NOMO-1 treated with DMSO at 0.1 percent for 48 hours (cell line): ENCODE data around the gene CT47C1.
A peak's percentile ranks its signal among the peaks of the same experiment; 100 is the strongest.
"Not testable (repeated sequence)": the region's sequence is repeated elsewhere in the genome, so short reads cannot be mapped to it uniquely, and the experiment has no call there.

ENCODE experiments used
- DNase-seq: peaks from one replicate; lab custom pipeline; 2025; ENCODE audit not compliant: unreplicated experiment; lab: John Stamatoyannopoulos, UW

CT47C1 gene

DNA sequence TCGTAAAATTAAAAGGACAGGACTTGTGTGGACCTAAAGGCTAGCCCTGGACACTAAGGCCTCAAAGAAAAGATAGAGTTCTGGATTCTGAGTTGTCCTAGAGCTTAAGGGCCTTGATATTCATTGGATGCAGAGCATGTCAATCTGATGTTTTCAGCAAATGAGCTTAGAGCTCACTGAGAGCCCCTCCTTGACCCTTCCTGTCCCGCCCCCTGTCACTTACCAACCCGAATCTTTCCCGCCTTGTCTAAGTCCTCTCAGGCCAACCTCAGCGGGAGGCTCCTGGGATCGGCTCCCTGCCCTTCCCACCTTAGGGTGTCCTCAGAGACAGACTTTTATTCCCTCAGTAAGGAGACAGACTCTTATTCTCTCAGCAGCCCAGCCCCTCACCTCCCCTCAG, at the start of gene CT47C1:
Gene CT47C1 (plus strand): TSS at position 250 of the 400 bp plus-strand sequence. CDS start 233 bp downstream, outside the sequence.
- DNase-seq, result no peak

DNA sequence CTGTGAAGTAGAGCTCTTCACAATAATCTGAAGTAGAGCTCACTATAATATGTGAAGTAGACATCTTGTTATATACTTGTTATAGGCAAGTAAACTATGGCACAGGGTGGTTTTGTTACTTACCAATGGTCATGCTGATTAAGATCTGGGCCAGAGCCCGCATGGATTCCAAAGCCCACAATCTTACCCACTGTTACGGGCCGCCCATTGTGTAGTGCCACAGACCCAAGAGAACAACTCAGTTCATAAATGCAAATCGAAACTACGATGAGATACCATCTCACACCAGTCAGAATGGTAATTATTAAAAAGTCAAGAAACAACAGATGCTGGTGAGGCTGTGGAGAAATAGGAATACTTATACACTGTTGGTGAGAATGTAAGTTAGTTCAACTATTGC, 46.9 kb upstream of the CT47C1 start:
- DNase-seq, result no peak

- not testable (repeated sequence) for DNase-seq
Measured at GRCh38 chrX:119026344-119026743, 46.4 kb upstream of the CT47C1 start.

- not testable (repeated sequence) for DNase-seq
Measured at GRCh38 chrX:119027960-119028732, 44.6 kb upstream of the CT47C1 start.

DNA sequence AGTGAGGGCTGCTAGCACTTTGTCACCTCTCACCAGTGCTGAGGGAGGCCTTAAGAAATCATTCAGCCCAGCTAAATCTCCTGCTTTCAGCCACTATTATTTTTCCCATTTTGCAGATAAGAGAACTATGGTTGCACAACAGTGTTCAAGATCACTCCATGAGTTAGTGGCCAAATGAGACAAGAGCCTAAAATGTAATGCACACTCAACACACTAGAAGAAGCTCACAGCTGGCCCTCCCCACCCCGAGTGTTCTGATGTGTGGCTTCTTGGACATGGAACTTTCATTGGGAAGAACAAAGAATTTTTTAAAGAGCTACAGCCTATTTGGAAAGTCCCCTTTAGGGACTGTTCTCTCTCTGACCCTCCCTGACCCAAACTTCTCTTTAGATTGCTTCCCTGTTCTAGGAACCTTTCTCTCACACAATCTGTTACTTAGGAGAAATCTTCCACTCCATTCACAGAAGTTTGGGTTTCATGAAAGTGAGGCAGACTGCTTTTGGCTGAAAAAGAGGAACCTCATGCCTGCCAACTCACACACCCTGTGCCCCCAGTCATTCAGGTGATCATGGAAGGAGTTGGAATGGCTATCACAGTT, 44.0 kb upstream of the CT47C1 start:
- peak; percentile 11 for DNase-seq

DNA sequence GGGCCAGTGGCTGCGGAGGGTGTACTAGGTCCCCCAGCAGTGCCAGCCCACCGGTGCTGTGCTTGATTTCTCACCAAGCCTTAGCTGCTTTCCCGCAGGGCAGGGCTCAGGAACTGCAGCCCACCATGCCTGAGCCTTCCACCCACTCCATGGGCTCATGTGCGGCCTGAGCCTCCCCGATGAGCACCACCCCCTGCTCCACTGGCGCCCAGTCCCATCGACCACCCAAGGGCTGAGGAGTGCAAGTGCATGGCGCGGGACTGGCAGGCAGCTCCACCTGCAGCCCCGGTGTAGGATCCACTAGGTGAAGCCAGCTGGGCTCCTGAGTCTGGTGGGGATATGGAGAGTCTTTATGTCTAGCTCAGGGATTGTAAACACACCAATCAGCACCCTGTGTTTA, 43.1 kb upstream of the CT47C1 start:
- not testable (repeated sequence) for DNase-seq

DNA sequence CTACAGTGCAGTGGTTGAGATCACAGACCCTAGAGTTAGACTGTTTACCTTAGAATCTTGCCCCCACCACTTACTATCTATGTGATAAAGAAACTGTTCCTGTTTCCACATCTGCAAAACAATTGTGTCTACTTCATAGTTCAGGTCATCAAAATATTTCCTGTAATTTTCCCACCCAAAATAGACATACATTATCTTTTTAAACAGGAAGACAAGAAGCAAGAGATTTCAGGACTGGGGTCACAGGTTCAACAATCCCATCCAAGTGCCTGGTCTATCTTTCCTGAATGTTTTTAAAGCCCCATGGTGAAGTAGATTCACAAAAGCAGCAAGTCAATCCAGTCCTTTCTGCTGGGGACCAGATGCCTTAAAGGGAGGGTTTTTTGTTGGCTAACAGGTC, 41.8 kb upstream of the CT47C1 start:
- no peak for DNase-seq

DNA sequence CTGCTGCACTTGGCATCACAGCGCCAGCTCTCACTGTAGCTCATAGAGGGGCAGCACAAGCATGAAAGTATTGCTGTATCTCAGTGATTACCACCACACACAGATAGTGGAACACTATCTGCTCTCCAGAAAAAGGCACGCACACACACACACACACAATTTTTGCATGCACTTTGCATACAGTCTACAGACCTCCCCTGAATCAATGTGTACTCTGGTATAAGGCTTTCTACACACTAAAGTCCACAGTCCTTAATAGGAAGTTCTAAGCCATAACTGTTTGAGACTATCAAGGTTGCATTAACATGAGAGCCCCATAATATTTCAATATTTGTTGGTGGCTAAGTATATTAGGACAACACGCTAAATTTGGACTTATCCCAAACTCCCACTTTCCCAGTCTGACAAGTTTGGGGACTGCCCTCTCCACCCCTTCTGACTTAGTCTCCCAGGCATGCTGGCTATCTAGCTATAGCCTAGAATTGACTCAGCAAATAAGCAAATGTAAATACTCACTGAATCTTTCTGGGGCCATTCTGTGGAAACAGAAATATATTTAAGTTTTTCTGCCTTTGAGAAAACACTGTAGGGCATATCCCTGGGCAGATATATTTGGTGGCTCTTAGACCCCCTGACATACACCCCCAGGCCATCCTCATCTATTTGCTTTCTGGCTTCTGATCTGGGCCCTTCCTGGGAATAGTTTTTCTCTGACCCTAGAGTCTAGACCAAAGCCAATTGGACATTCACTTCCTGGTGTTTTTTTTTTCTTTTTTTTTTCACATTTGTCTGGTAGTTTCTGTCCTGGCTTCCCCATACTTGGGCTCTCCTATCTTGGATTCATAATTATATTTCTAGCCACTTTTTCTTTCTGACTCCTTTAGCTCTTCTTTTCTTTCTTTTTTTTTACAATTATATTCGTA, 36.4 kb upstream of the CT47C1 start:
- DNase-seq, result no peak

- no peak for DNase-seq
Measured at GRCh38 chrX:119040432-119040831, 32.4 kb upstream of the CT47C1 start.

DNA sequence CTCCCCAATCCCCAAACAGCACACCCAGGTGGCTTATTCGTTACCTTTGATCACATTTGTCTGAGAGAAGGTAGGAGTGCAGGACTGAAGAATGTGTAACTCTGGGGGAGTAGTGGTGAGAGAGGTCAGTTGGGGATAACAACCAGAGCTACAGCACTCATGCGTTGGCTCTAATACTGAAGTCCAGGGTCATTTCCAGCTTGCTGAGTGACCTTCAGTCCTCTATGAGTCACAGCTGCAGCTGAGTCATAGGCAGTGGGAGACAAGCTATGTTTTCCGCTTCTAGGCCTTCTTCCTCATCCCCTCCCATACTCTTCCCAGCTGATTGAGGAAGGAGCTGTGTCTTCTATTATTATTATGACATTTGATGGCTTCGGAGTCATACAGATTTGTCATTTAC, 31.6 kb upstream of the CT47C1 start:
- peak; percentile 21 for DNase-seq

GRCh38 chrX:119042040-119042439, 30.8 kb upstream of the CT47C1 start:
- no peak for DNase-seq

DNA sequence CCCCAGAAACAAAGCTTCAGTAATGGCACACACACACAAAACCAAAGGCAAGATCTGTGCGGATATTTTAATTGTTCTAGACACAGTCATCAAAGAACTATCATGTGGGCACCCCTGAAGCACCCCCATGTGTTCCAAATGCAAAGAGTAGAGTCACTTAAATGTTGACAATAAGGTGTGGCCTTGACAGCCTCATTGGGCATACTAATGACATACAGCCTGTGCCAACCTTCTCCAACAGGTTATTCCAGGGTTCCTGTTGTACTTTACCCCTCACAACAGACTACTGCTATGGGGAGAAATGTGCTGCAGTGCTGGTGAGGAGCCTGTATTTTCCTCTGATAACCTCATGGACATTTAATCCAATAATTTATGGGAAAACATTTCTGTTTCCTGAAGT, 29.8 kb upstream of the CT47C1 start:
- DNase-seq, result no peak

- DNase-seq, result no peak
Measured at GRCh38 chrX:119045884-119046283, 26.9 kb upstream of the CT47C1 start.

DNA sequence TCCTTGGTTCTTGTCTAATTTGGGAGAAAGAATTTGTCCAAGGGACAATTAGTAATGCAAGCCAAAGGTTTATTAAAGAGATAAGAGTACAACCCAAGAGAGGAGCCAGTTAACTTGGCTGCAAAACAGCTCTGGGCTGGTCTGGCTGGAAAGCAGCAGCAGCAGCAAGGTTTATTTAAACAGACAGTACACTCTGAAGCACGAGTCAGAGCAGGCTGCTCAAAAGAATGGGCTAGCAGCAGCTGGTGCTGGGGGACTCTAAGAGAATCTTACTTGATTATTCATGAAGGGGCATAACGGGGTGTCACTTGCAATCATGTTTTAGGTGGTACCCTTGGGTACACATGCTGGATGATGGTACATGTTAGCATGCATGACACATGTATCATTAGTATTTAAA, 17.1 kb upstream of the CT47C1 start:
- no peak for DNase-seq

DNA sequence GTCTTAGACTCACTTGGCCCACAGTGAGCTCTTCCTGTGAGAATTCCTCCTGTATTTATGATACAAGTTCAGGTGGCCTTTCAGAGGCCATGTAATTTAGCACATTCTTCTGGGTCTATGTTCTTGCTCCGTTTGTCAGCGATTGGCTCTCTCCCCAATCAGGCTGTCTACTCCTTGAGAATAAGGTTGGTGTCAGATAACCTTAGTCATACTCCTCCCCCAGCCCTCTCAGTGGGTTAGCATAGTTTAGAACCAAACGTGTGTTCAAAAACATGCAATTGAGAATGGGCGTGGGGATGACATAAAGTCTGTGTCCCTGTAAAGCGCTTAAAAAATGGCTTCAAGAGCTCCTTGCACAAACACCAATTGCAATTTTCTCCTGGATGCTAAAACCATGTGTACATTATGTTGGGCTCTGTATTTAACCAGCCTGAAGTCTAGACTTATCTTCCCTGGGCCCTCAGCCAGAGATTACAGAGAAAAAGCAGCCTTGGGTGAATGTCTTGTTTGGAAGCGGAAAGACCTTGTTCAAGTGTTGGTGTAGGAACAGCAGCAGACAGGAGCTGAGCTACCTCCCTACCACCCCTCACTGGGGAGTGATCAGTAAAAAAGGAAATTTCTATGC, 9.9 kb upstream of the CT47C1 start:
- no peak for DNase-seq

- no peak for DNase-seq
Measured at GRCh38 chrX:119063428-119063827, 9.4 kb upstream of the CT47C1 start.

DNA sequence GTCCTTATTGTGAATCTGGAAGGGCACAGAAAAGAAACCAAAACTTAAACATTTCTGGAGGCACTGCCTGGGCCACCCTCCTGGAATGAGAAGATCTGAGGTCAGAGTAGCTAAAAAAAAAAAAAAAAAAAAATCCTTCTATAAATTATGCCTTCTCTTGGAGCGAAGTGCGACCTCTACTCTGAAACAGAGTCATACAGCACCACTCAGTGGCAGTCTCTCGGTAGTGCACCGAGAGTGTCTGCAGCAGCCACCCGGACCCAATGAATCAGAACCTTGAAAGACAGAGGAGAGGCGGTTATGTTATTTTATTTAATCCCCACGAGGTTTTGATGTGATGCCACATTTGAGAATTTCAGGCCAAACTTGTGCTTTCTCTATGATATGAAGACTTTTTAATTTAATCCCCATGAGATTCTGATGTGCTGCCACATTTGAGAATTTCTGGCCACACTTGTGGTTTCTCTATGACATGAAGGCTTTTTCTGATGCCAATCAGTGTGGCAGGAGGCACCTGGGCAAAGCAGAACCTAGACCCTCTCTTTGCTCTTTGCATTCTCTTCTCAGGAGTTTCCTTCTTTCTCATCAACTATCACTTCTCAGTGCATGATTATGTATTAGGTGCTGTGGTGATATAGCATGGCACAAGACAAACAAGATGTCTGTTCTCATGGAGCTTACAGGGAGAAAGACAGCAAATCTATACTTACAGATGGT, 5.6 kb upstream of the CT47C1 start:
- peak; percentile 20 for DNase-seq

- DNase-seq, result no peak
Measured at GRCh38 chrX:119069128-119069527, 3.7 kb upstream of the CT47C1 start.

GRCh38 chrX:119069762-119070161, 3.0 kb upstream of the CT47C1 start:
- no peak for DNase-seq

DNA sequence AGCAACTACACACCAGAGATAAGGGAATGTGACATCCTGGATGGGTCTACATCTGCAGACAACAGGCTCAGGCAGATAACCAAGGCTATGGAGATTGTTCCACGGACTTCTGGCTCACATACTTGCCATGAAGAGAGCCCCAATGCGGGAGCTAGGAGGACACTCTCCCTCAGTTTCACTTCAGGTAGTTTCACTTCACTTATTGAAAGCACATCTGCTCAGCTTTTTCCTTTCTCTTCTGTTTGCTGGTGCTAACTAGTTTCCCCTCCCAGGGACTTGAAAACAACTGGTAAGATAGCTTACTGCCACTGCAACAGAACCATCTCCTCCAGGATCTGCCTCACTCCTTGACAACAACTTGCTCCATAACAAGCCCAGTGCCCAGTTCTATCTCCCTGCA, 1.4 kb upstream of the CT47C1 start:
- DNase-seq, result peak; percentile 37
